Cardiac septum (tissue), 1 donor: ENCODE data around the gene COG3. TPM values are rescaled to one million over a fixed set of nuclear protein-coding genes. Genes with fewer than 3 reads are reported as not detected.
A peak's percentile ranks its signal among the peaks of the same experiment; 100 is the strongest.

ENCODE experiments used
- DNase-seq: peaks from one replicate; pipeline ENCODE4 v3.0.0-alpha.2; 2020; ENCODE audit warnings: low spot score
- intact Hi-C: fragments of 100-400 bp; cut with DNase I; formaldehyde crosslinking; loops from one replicate; pipeline ENCODE4 v1.14.0; 2022
- total RNA-seq: library from RNA; stranded (reverse); fragmentation: NEBNext Ultra II Directional; extraction: Animal tissue kit (Norgen Biotek cat#: 25700); gene quantifications from one replicate; pipeline ENCODE4 v1.2.1, GENCODE V29; 2021
- donor health status: DM: no; HTN: no; CAD: no.

The COG3 gene
- total RNA-seq, 1 donor from 2014 or later, result 16.5 TPM

- intact Hi-C loops, result no loop called here
- DNase-seq, result no peak
Observed at GRCh38 chr13:45536224-45536623, 71.5 kb downstream of the COG3 start.

- DNase-seq, result no peak
- intact Hi-C loops, result no loop called here
Observed at GRCh38 chr13:45537516-45537915, 72.8 kb downstream of the COG3 start.

- intact Hi-C loops, result no loop called here
- DNase-seq, result no peak
Observed at GRCh38 chr13:45538382-45538781, 73.6 kb downstream of the COG3 start.

- intact Hi-C loops, result no loop called here
- no peak for DNase-seq
Observed at GRCh38 chr13:45540195-45540594, 75.5 kb downstream of the COG3 start.

GRCh38 chr13:45540864-45541263, 76.1 kb downstream of the COG3 start:
- no peak for DNase-seq
- intact Hi-C loops, result no loop called here

- intact Hi-C loops, result no loop called here
- peak; percentile 70 for DNase-seq
Observed at GRCh38 chr13:45541806-45542205, 77.1 kb downstream of the COG3 start.

GRCh38 chr13:45542391-45542790, 77.7 kb downstream of the COG3 start:
- intact Hi-C loops, result no loop called here
- no peak for DNase-seq

- intact Hi-C loops, result no loop called here
- no peak for DNase-seq
Observed at GRCh38 chr13:45542878-45543277, 78.1 kb downstream of the COG3 start.

- DNase-seq, result no peak
- intact Hi-C loops, result no loop called here
Observed at GRCh38 chr13:45544520-45544919, 79.8 kb downstream of the COG3 start.

- no peak for DNase-seq
- intact Hi-C loops, result no loop called here
Observed at GRCh38 chr13:45545686-45546409, 81.1 kb downstream of the COG3 start.

GRCh38 chr13:45546410-45546765, 81.6 kb downstream of the COG3 start:
- intact Hi-C loops, result no loop called here
- no peak for DNase-seq

- no peak for DNase-seq
- intact Hi-C loops, result no loop called here
Observed at GRCh38 chr13:45548281-45548680, 83.5 kb downstream of the COG3 start.

GRCh38 chr13:45554604-45555109, 89.9 kb downstream of the COG3 start:
- no peak for DNase-seq
- intact Hi-C loops, result no loop called here

GRCh38 chr13:45564133-45564776, 99.5 kb downstream of the COG3 start:
- DNase-seq, result no peak
- intact Hi-C loops, result no loop called here

- intact Hi-C loops, result no loop called here
Observed at GRCh38 chr13:45565331-45565730, 100.6 kb downstream of the COG3 start.

GRCh38 chr13:45575146-45575829, 110.5 kb downstream of the COG3 start:
- no peak for DNase-seq
- intact Hi-C loops, result no loop called here

More at GRCh38 chr13:45565331-45565730, 100.6 kb downstream of the COG3 start:
- DNase-seq, result no peak

- intact Hi-C loops, result no loop called here
- DNase-seq, result no peak
Observed at GRCh38 chr13:45575830-45576180, 111.1 kb downstream of the COG3 start.

- DNase-seq, result no peak
Observed at GRCh38 chr13:45576466-45576865, 111.7 kb downstream of the COG3 start.

GRCh38 chr13:45582408-45583076, 117.8 kb downstream of the COG3 start:
- DNase-seq, result no peak
- intact Hi-C loops, result no loop called here

More at GRCh38 chr13:45576466-45576865, 111.7 kb downstream of the COG3 start:
- intact Hi-C loops, result no loop called here

- intact Hi-C loops, result no loop called here
- no peak for DNase-seq
Observed at GRCh38 chr13:45584816-45585215, 120.1 kb downstream of the COG3 start.
